Breast epithelium (tissue), 3 donors: ENCODE data around the gene UQCC5.

Source experiments
- POLR2A ChIP-seq: fragments of 450-650 bp; IDR thresholded peaks from one replicate; pipeline ENCODE4 v1.6.1; 2016; ENCODE audit warnings: antibody characterized with exemption, mild to moderate bottlenecking, moderate library complexity
- POLR2AphosphoS5 ChIP-seq, 3 donors: sonication (generic); formaldehyde crosslinking; IDR thresholded peaks; one replicate each; pipeline ENCODE4 v1.6.1; 2017; ENCODE audit warnings: antibody characterized with exemption in 3 of 3
- TF ChIP-seq, protein P1 (sequence below), 3 donors: fragments of 450-650 bp; IDR thresholded peaks; one replicate each; pipeline ENCODE4 v1.5.1; 2016 to 2017; ENCODE audit warnings: antibody characterized with exemption in 3 of 3, mild to moderate bottlenecking in 3 of 3, moderate library complexity in 3 of 3

DNA sequence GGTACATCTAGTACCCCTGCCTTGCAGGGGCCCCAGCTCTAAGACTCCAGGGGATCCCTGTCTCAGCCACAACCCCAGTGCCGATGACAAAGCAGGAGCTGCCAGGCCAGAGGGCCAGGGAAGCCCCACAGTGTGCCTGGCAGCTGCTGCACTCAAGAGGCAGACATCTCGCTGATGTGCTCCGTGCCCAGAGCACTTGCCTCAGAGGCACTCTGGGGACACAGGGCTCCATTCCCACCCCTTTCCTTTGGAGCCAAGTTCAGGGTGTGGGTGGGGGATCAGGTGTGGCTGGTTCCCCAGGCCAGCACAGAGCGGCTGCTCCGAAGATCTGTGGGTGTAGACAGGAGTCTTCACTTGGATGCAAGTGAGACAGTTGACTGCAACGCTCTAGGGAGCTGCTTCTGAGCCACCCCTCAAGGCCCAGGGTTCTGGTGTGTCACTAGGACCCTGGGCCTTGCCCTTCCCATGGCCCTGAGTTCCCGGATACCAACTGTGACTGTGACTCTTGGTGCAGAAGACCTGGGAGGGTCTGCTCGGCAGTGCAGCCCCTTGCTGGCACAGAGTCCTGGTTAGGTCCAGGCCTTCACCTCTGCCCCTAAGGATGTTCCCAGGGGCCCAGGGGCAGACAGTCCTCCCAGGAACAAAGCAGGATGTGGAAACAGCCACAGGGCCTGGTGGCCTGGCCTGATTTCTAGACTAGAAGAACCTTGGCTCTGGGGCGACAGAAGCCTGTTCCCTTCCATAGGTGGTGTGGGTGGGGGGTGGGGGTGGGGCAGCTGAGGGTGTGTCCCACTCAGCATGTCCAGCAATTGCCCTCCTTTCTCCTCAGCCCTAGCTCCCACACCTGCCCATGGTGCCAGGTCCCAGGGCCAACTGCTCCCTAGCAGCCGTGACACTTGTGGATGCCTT, 5.2 kb upstream of the UQCC5 start:
- no peak for TF ChIP-seq POLR2AphosphoS5 (IDR thresholded peaks at IDR 0.05)
- TF ChIP-seq POLR2A, result no peak
- TF ChIP-seq, protein P1, sequence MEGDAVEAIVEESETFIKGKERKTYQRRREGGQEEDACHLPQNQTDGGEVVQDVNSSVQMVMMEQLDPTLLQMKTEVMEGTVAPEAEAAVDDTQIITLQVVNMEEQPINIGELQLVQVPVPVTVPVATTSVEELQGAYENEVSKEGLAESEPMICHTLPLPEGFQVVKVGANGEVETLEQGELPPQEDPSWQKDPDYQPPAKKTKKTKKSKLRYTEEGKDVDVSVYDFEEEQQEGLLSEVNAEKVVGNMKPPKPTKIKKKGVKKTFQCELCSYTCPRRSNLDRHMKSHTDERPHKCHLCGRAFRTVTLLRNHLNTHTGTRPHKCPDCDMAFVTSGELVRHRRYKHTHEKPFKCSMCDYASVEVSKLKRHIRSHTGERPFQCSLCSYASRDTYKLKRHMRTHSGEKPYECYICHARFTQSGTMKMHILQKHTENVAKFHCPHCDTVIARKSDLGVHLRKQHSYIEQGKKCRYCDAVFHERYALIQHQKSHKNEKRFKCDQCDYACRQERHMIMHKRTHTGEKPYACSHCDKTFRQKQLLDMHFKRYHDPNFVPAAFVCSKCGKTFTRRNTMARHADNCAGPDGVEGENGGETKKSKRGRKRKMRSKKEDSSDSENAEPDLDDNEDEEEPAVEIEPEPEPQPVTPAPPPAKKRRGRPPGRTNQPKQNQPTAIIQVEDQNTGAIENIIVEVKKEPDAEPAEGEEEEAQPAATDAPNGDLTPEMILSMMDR (IDR thresholded peaks at IDR 0.05), result no peak
